HepG2 (cell line): ENCODE results near the gene MGA. TPM values are rescaled to one million over a fixed set of nuclear protein-coding genes. Genes with fewer than 3 reads are reported as not detected.

Experiments
- ATAC-seq: fragments of 200-7000 bp; cut with Tn5 transposase; 3 replicates; pipeline ENCODE4 v1.9.1; 2020; ENCODE audit warnings: mild to moderate bottlenecking, moderate library complexity
- BruUV-seq: library from RNA; stranded (reverse); fragments of 400-500 nt; replicated peaks from 2 replicates; lab custom pipeline; 2021; lab: Mats Ljungman, UMichigan
- CTCF ChIA-PET: fragments of 300-600 bp; formaldehyde crosslinking; extraction: SDS; loops from one replicate; lab custom pipeline; 2021; ENCODE audit warnings: low total read pairs, inconsistent platforms, low intra/inter-chr PET ratio; lab: Yijun Ruan, JAX
- POLR2A ChIA-PET: fragments of 350-600 bp; sonication (Branson Sonifier 250); formaldehyde crosslinking; loops from one replicate; lab custom pipeline; 2020; ENCODE audit warnings: antibody characterized with exemption, inconsistent platforms; lab: Yijun Ruan, JAX
- DNase-seq: peaks from one replicate; pipeline ENCODE4 v3.0.0-alpha.2; 2015; ENCODE audit warnings: low spot score
- FAIRE-seq: peaks from 3 replicates; lab custom pipeline; 2011; peaks lifted over from hg19 to GRCh38; lab: Jason Lieb, UNC
- H2AFZ ChIP-seq: one replicate; pipeline ENCODE4 v1.6.1; 2011; ENCODE audit warnings: low read length, inconsistent platforms
- H3K27ac ChIP-seq: fragments of 300-600 bp; 3 replicates; pipeline ENCODE4 v1.8.0; 2011; ENCODE audit warnings: mixed run types, mild to moderate bottlenecking, mixed read lengths, low read length, inconsistent platforms; ENCODE audit not compliant: insufficient read depth; ENCODE audit errors: extremely low read length
- H3K27me3 ChIP-seq, 2 experiments: fragments of 200-600 bp in 1 of 2; 2 replicates in 1 of 2; 3 replicates in 1 of 2; pipeline versions ENCODE4 v1.6.0 to v1.8.0; 2011; ENCODE audit warnings: low read length in 2 of 2, mild to moderate bottlenecking in 2 of 2, moderate library complexity in 2 of 2, inconsistent platforms in 1 of 2; ENCODE audit not compliant: insufficient read depth in 2 of 2, control insufficient read depth in 1 of 2
- H3K36me3 ChIP-seq, 2 experiments: fragments of 200-600 bp in 1 of 2; replicated peaks in 1 of 2; 2 replicates in 1 of 2; 3 replicates in 1 of 2; pipeline versions ENCODE4 v1.5.1 to v1.8.0; 2011; ENCODE audit warnings: low read length in 2 of 2, inconsistent platforms in 1 of 2; ENCODE audit not compliant: insufficient read depth in 2 of 2, control insufficient read depth in 1 of 2
- H3K4me1 ChIP-seq: 2 replicates; pipeline ENCODE4 v1.5.1; 2012; ENCODE audit warnings: low read length, inconsistent platforms; ENCODE audit not compliant: insufficient read depth
- H3K4me2 ChIP-seq: 2 replicates; pipeline ENCODE4 v1.6.0; 2011; ENCODE audit warnings: low read depth, low read length, inconsistent platforms
- H3K4me3 ChIP-seq, 3 experiments: fragments of 200-600 bp in 1 of 3; sonication (generic), shearing (Covaris generic) in 1 of 3; replicated peaks in 1 of 3; 2 replicates each; pipeline ENCODE4 v1.5.1; 2011 to 2016; ENCODE audit warnings: low read length in 3 of 3, inconsistent platforms in 2 of 3, low read depth in 2 of 3, mild to moderate bottlenecking in 2 of 3, control low read depth in 1 of 3, mixed read lengths in 1 of 3; ENCODE audit not compliant: insufficient read depth in 1 of 3
- H3K79me2 ChIP-seq: one replicate; pipeline ENCODE4 v1.6.1; 2011; ENCODE audit warnings: low read length, inconsistent platforms; ENCODE audit not compliant: insufficient read depth
- H3K9ac ChIP-seq: 2 replicates; pipeline ENCODE4 v1.6.0; 2011; ENCODE audit warnings: mild to moderate bottlenecking, low read depth, low read length, inconsistent platforms; ENCODE audit not compliant: insufficient read depth
- H3K9me3 ChIP-seq: 2 replicates; pipeline ENCODE4 v1.5.1; 2012; ENCODE audit warnings: mild to moderate bottlenecking, low read length
- H4K20me1 ChIP-seq: 2 replicates; pipeline ENCODE4 v1.6.0; 2011; ENCODE audit warnings: inconsistent platforms, mild to moderate bottlenecking, low read length, moderate library complexity; ENCODE audit not compliant: insufficient read depth
- ADNP ChIP-seq: sonication (generic); formaldehyde crosslinking; IDR thresholded peaks from 2 replicates; pipeline ENCODE4 v1.4.0; 2020; ENCODE audit warnings: missing genetic modification reagents
- ATF3 ChIP-seq: sonication (generic); formaldehyde crosslinking; IDR thresholded peaks from 2 replicates; pipeline ENCODE4 v1.4.0; 2020; ENCODE audit warnings: missing genetic modification reagents
- BORCS8-MEF2B ChIP-seq: sonication (generic); formaldehyde crosslinking; IDR thresholded peaks from 2 replicates; pipeline ENCODE4 v1.8.0; 2022; ENCODE audit warnings: mild to moderate bottlenecking, missing genetic modification reagents
- FOSL2 ChIP-seq: sonication (generic); formaldehyde crosslinking; IDR thresholded peaks from 2 replicates; pipeline ENCODE4 v1.4.0; 2020; ENCODE audit warnings: missing genetic modification reagents
- GTF2F1 ChIP-seq: fragments of 150-350 bp; IDR thresholded peaks from 2 replicates; pipeline ENCODE4 v1.6.1; 2014; ENCODE audit warnings: low read length
- HNF4A ChIP-seq: sonication (generic); formaldehyde crosslinking; IDR thresholded peaks from 2 replicates; pipeline ENCODE4 v1.4.0; 2020; ENCODE audit warnings: missing genetic modification reagents
- IKZF1 ChIP-seq: fragments of 450-650 bp; IDR thresholded peaks from 2 replicates; pipeline ENCODE4 v1.7.1; 2016
- MAFK ChIP-seq, 2 experiments: IDR thresholded peaks in 1 of 2; conservative IDR thresholded peaks in 1 of 2; 2 replicates each; pipeline ENCODE4 v1.6.1; 2011; ENCODE audit warnings: improper control_type of control experiment in 2 of 2, low read length in 2 of 2
- MYPOP ChIP-seq: sonication (generic); formaldehyde crosslinking; IDR thresholded peaks from 2 replicates; pipeline ENCODE4 v1.8.1; 2023; ENCODE audit warnings: mild to moderate bottlenecking, moderate library complexity, missing genetic modification reagents
- PHF8 ChIP-seq: sonication (generic); formaldehyde crosslinking; IDR thresholded peaks from 2 replicates; pipeline ENCODE4 v1.5.0; 2020; ENCODE audit warnings: missing genetic modification reagents
- PRDM10 ChIP-seq: sonication (generic); formaldehyde crosslinking; IDR thresholded peaks from 2 replicates; pipeline ENCODE4 v1.4.0; 2020; ENCODE audit warnings: low read depth, missing genetic modification reagents
- ZEB1 ChIP-seq: IDR thresholded peaks from 2 replicates; pipeline ENCODE4 v1.6.1; 2012; ENCODE audit warnings: mild to moderate bottlenecking, low read depth, inconsistent platforms; ENCODE audit not compliant: insufficient replicate concordance
- ZNF547 ChIP-seq: sonication (generic); formaldehyde crosslinking; IDR thresholded peaks from 2 replicates; pipeline ENCODE4 v1.5.1; 2020; ENCODE audit warnings: mild to moderate bottlenecking, missing genetic modification reagents
- ZNF562 ChIP-seq: sonication (generic); formaldehyde crosslinking; IDR thresholded peaks from 2 replicates; pipeline ENCODE4 v1.8.0; 2022; ENCODE audit warnings: missing genetic modification reagents, borderline replicate concordance
- ZNF614 ChIP-seq: IDR thresholded peaks from 2 replicates; pipeline ENCODE4 v1.6.1; 2018; ENCODE audit warnings: missing biosample characterization, missing genetic modification reagents, inconsistent platforms, borderline replicate concordance
- ZNF678 ChIP-seq: sonication (generic); formaldehyde crosslinking; IDR thresholded peaks from 2 replicates; pipeline ENCODE4 v1.4.0; 2020; ENCODE audit warnings: mild to moderate bottlenecking, missing genetic modification reagents
- WGBS: methylation state at CpG from one replicate; pipeline ENCODE4 v1.1.6; 2017; ENCODE audit warnings: low lambda C conversion rate; 5-methylcytosine and 5-hydroxymethylcytosine counted together
- in situ Hi-C: cut with HindIII; loops from 2 replicates; pipeline ENCODE4 v1.10.0; 2017; ENCODE audit warnings: low pct_unique_long_range_greater_than_20kb; ENCODE audit not compliant: extremely low pct_ligation_motif_present
- intact Hi-C: fragments of 100-400 bp; cut with micrococcal nuclease; formaldehyde crosslinking; loops from one replicate; pipeline ENCODE4 v1.10.0; 2022; ENCODE audit not compliant: unreplicated experiment
- polyA plus RNA-seq, 8 experiments: library from polyadenylated mRNA; depleted of rRNA in 3 of 8; stranded (reverse) in 7 of 8; unstranded in 1 of 8; fragments of >200 nt; fragmentation: Illumina TruSeq in 4 of 8; extraction: Trizol in 4 of 8; gene quantifications; 2 replicates each; pipeline versions ENCODE4 v1.2.1 to v1.2.3, GENCODE V29; 2011 to 2016; ENCODE audit warnings: low read depth in 4 of 8, missing spikeins in 1 of 8, mixed read lengths in 1 of 8; ENCODE audit not compliant: insufficient read depth in 1 of 8
- total RNA-seq, 5 experiments: library from RNA; depleted of rRNA; stranded (reverse); fragments of >200 nt; fragmentation: Illumina TruSeq; extraction: Trizol; gene quantifications; 2 replicates each; pipeline ENCODE4 v1.2.3, GENCODE V29; 2016; ENCODE audit warnings: low read depth in 1 of 5

The MGA gene
- total and polyA plus RNA-seq, 2 of the 13 experiments (the other 11 are each of a cell fraction or from before 2014, with no cell fraction given) = 5.3 to 59.0 TPM

- TF ChIP-seq ZNF614 (CRISPR knock-in tag) (no peak), PHF8 (CRISPR knock-in tag) (no peak), ZNF678 (CRISPR knock-in tag) (no peak), ADNP (CRISPR knock-in tag) (no peak), ATF3 (no peak), ZNF547 (CRISPR knock-in tag) (no peak), IKZF1 (no peak), MYPOP (CRISPR knock-in tag) (no peak)
These were observed 137.2 kb downstream of the MGA start (continued) for GRCh38 chr15:41797201-41797944.

- intact Hi-C loops = no loop called here
- H3K9me3 ChIP-seq = no peaks in the 10 kb centered on the region
- ChIA-PET POLR2A (no interaction called here), CTCF (no interaction called here)
- 63% methylated on average over 9 of the region's 9 CpGs for WGBS
- no peaks in the 10 kb centered on the region for H3K36me3 ChIP-seq
- no peaks in the 10 kb centered on the region for H4K20me1 ChIP-seq
- peak overlapping the region; percentile 23 for H3K4me2 ChIP-seq
- DNase-seq (peak; percentile 56), ATAC-seq (peak; percentile 85), FAIRE-seq (peak; percentile 55)
- no peak overlapping the region for H3K27ac ChIP-seq
- H3K79me2 ChIP-seq = no peaks in the 10 kb centered on the region
- no peaks in the 10 kb centered on the region for H3K27me3 ChIP-seq
- H3K4me3 ChIP-seq = no peak overlapping the region
- peaks cover 37% of the 10 kb centered on the region for H3K4me1 ChIP-seq
- H2AFZ ChIP-seq = no peak overlapping the region
- no peak overlapping the region for H3K9ac ChIP-seq
- no TSS peak for BruUV-seq
- in situ Hi-C loops = no loop called here
- no peak for TF ChIP-seq ZEB1
- TF ChIP-seq BORCS8-MEF2B (CRISPR knock-in tag) = no peak
- peak; percentile 45; the same call in 1 of the 2 replicates for TF ChIP-seq FOSL2 (CRISPR knock-in tag)
- peak; percentile 43 to 52 for TF ChIP-seq MAFK (conservative IDR thresholded peaks at IDR 0.05 in 1 of 2, IDR thresholded peaks at IDR 0.05 in 1 of 2; ENCODE audit: low read length in 2 of 2)
- TF ChIP-seq ZNF562 (CRISPR knock-in tag) = no peak
- TF ChIP-seq HNF4A = 0 out of 2 replicates have a peak, but pooled peaks have one; percentile 7
- no peak for TF ChIP-seq GTF2F1
- TF ChIP-seq PRDM10 (CRISPR knock-in tag) = peak; percentile 44; the same call in 1 of the 2 replicates
These were observed 138.6 kb downstream of the MGA start for GRCh38 chr15:41798607-41799487.
